ENCODE data around the gene TBC1D8. TPM values are rescaled to one million over a fixed set of nuclear protein-coding genes. Genes with fewer than 3 reads are reported as not detected.
A peak's percentile ranks its signal among the peaks of the same experiment; 100 is the strongest.

Gene TBC1D8
- total and polyA plus RNA-seq, 2 of the 13 experiments (the other 11 are each of a cell fraction or from before 2014, with no cell fraction given): 45.1 to 95.4 TPM

DNA sequence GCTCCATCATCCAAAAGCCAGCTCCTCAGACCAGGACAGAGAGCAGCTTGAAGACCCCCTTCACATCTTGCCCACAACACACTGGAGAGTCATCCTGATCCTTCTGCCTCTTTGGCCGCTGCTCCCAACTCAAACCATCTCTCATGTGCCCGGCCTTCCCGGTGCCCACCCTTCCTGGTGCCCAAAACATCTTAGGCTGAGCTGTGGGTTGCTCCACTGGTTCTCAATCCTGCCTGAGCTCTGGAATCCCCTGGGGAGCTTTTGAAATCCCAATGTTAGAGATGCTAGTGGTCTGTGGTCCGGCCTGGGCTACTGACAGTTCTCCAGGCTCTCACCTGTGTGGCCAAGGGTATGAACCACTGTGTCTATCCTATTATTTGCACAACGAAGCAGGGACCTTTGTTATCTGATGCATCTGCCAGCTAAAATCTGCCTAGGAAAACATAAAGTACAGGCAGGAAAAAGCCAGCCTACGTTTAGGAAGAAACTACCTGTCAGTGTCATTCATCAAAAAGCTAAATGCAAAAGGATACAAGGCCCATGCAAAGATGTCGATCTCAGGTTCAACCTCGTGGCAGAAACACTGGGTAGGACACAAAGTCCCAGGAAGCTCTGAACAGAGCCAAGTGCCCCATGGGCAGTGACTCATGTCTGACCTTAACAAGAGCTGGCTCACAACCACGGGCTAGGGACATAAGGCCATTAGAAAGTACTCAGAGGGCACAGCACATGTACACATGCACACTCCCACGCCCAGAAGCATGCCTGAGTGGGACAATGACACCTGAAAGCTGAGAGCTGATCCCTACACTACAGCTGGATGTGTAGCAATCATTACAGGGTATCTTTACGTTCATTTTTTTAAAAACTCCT lies 30.8 kb downstream of the TBC1D8 start (continued):
- TF ChIP-seq, protein P1, sequence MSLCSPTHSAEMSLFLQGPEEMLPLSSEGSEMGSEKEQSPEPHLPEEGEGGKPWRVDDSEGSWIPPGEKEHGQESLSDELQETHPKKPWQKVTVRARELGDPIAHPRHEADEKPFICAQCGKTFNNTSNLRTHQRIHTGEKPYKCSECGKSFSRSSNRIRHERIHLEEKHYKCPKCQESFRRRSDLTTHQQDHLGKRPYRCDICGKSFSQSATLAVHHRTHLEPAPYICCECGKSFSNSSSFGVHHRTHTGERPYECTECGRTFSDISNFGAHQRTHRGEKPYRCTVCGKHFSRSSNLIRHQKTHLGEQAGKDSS (CRISPR knock-in tag; IDR thresholded peaks at IDR 0.05; ENCODE audit: borderline replicate concordance, low read depth): peak; percentile 69; the same call in 1 of the 2 replicates
- 0 out of 2 replicates have a peak, but pooled peaks have one; percentile 43 for TF ChIP-seq PAX8 (CRISPR knock-in tag; IDR thresholded peaks at IDR 0.05; ENCODE audit: borderline replicate concordance)
- no peak for TF ChIP-seq ZNF468 (CRISPR knock-in tag; IDR thresholded peaks at IDR 0.05)
- no peak; the same call in 1 of the 2 replicates for TF ChIP-seq ZNF253 (CRISPR knock-in tag; IDR thresholded peaks at IDR 0.05; ENCODE audit: borderline replicate concordance)
- no peak for TF ChIP-seq ZNF790 (CRISPR knock-in tag; IDR thresholded peaks at IDR 0.05; ENCODE audit: borderline replicate concordance)
- no peak for TF ChIP-seq ZNF367 (CRISPR knock-in tag; IDR thresholded peaks at IDR 0.05; ENCODE audit: borderline replicate concordance)
- no peak for TF ChIP-seq CBX2 (IDR thresholded peaks at IDR 0.05; ENCODE audit: low read depth, low read length)
- TF ChIP-seq CBX2 (CRISPR knock-in tag; IDR thresholded peaks at IDR 0.05; ENCODE audit: low read depth): no peak
- TF ChIP-seq NR3C1 (CRISPR knock-in tag; IDR thresholded peaks at IDR 0.05): no peak
- no peak for TF ChIP-seq KDM4B (CRISPR knock-in tag; IDR thresholded peaks at IDR 0.05)
- no peak for TF ChIP-seq MAFG (CRISPR knock-in tag; IDR thresholded peaks at IDR 0.05)
- TF ChIP-seq, protein P2, sequence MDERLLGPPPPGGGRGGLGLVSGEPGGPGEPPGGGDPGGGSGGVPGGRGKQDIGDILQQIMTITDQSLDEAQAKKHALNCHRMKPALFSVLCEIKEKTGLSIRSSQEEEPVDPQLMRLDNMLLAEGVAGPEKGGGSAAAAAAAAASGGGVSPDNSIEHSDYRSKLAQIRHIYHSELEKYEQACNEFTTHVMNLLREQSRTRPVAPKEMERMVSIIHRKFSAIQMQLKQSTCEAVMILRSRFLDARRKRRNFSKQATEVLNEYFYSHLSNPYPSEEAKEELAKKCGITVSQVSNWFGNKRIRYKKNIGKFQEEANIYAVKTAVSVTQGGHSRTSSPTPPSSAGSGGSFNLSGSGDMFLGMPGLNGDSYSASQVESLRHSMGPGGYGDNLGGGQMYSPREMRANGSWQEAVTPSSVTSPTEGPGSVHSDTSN (CRISPR knock-in tag; IDR thresholded peaks at IDR 0.05): peak; percentile 48
- no peak for TF ChIP-seq TAF1 (CRISPR knock-in tag; IDR thresholded peaks at IDR 0.05)
- TF ChIP-seq RARA (CRISPR knock-in tag; IDR thresholded peaks at IDR 0.05): peak; percentile 95
- no peak for TF ChIP-seq THYN1 (CRISPR knock-in tag; IDR thresholded peaks at IDR 0.05; ENCODE audit: borderline replicate concordance, low read depth)
- TF ChIP-seq, protein P3, sequence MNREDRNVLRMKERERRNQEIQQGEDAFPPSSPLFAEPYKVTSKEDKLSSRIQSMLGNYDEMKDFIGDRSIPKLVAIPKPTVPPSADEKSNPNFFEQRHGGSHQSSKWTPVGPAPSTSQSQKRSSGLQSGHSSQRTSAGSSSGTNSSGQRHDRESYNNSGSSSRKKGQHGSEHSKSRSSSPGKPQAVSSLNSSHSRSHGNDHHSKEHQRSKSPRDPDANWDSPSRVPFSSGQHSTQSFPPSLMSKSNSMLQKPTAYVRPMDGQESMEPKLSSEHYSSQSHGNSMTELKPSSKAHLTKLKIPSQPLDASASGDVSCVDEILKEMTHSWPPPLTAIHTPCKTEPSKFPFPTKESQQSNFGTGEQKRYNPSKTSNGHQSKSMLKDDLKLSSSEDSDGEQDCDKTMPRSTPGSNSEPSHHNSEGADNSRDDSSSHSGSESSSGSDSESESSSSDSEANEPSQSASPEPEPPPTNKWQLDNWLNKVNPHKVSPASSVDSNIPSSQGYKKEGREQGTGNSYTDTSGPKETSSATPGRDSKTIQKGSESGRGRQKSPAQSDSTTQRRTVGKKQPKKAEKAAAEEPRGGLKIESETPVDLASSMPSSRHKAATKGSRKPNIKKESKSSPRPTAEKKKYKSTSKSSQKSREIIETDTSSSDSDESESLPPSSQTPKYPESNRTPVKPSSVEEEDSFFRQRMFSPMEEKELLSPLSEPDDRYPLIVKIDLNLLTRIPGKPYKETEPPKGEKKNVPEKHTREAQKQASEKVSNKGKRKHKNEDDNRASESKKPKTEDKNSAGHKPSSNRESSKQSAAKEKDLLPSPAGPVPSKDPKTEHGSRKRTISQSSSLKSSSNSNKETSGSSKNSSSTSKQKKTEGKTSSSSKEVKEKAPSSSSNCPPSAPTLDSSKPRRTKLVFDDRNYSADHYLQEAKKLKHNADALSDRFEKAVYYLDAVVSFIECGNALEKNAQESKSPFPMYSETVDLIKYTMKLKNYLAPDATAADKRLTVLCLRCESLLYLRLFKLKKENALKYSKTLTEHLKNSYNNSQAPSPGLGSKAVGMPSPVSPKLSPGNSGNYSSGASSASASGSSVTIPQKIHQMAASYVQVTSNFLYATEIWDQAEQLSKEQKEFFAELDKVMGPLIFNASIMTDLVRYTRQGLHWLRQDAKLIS (CRISPR knock-in tag; IDR thresholded peaks at IDR 0.05): 0 out of 2 replicates have a peak, but pooled peaks have one; percentile 32
- TF ChIP-seq KDM6A (CRISPR knock-in tag; IDR thresholded peaks at IDR 0.05; ENCODE audit: low read depth): peak; percentile 21; the same call in 1 of the 2 replicates
- TF ChIP-seq KAT8 (CRISPR knock-in tag; IDR thresholded peaks at IDR 0.05): peak; percentile 78
- peak; percentile 67 for TF ChIP-seq MIER2 (CRISPR knock-in tag; IDR thresholded peaks at IDR 0.05)
- TF ChIP-seq TGIF2 (CRISPR knock-in tag; IDR thresholded peaks at IDR 0.05): peak; percentile 88
- TF ChIP-seq, protein P4, sequence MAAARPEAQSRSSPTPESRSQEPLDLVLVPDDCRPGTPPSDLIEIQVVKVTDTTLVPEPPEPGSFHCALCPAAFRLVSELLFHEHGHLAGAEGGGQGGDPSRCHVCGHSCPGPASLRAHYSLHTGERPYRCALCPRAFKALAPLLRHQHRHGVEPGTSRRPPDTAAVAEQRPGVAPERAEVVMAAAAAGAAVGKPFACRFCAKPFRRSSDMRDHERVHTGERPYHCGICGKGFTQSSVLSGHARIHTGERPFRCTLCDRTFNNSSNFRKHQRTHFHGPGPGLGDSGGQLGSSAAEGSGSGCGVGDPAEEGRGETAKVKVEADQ (CRISPR knock-in tag; IDR thresholded peaks at IDR 0.05; ENCODE audit: borderline replicate concordance): peak; percentile 72; the same call in 1 of the 2 replicates
- TF ChIP-seq, protein P5, sequence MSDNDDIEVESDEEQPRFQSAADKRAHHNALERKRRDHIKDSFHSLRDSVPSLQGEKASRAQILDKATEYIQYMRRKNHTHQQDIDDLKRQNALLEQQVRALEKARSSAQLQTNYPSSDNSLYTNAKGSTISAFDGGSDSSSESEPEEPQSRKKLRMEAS (IDR thresholded peaks at IDR 0.05): peak; percentile 98
- no peak for TF ChIP-seq ZNF329 (CRISPR knock-in tag; IDR thresholded peaks at IDR 0.05; ENCODE audit: low read depth)
- no peak for TF ChIP-seq ZNF34 (CRISPR knock-in tag; IDR thresholded peaks at IDR 0.05; ENCODE audit: borderline replicate concordance)

Measured in HepG2 (cell line).